ENCODE measurements around the gene RPL10.

The RPL10 gene

GRCh38 chrX:154401045-154401799 is 3.0 kb downstream of the RPL10 start:
- no peak for DNase-seq

- DNase-seq: no peak
Measured at GRCh38 chrX:154401918-154402621, 3.9 kb downstream of the RPL10 start.

DNA sequence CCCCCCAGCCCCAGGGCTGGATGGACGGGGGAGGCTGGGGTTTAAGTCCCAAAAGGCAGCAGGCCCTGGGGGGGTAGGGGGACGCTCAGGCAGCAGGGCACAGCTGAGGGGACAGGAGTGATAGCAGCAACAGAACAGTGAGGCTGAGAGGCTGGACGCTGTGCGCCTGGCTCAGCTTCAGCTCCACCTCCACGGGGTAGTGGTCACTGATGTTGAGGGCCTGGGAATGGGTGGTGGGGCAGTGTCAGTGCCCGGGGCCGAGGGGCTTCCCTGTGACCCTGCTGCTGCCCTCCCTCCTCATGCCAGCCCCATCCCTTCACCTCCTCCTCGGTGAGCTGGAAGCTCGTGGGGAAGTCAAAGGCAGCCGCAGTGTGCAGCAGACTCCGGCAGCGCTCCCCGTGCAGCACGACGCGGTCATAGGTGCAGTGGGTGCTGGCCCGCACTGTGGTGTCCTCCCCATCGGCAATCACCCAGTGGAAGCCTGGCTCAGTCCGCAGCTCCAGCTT is 4.5 kb downstream of the RPL10 start:
- no peak for DNase-seq

GRCh38 chrX:154403192-154403591 is 5.0 kb downstream of the RPL10 start:
- no peak for DNase-seq

GRCh38 chrX:154403858-154404257 is 5.7 kb downstream of the RPL10 start:
- no peak for DNase-seq

DNA sequence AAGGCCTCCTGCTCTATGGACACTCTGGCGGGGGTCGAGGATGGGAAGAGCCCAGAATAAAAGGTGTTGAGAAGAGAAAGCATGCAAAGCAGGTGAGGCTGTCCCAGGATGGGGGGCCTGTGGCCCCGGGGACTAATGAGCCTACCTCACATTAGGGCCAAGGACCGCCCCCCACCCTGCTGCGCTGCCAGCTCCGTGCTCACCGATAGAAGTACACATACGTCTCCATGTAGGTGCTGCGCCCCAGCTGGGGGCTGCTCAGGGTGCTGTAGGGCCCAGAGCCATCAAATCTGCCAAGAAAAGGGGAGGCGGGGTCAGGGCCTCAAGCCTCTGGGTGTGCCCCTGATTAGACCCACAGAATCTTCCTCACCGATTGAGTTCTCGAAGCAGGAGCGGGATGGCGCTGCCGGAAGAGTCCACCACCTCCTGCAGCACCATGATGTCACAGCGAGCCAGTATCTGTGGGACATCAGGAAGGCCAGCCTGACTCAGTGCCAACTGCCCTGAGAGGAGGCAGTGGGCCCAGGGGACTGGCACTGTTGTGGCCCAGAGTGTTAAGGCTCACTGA is 6.5 kb downstream of the RPL10 start:
- DNase-seq: no peak

DNA sequence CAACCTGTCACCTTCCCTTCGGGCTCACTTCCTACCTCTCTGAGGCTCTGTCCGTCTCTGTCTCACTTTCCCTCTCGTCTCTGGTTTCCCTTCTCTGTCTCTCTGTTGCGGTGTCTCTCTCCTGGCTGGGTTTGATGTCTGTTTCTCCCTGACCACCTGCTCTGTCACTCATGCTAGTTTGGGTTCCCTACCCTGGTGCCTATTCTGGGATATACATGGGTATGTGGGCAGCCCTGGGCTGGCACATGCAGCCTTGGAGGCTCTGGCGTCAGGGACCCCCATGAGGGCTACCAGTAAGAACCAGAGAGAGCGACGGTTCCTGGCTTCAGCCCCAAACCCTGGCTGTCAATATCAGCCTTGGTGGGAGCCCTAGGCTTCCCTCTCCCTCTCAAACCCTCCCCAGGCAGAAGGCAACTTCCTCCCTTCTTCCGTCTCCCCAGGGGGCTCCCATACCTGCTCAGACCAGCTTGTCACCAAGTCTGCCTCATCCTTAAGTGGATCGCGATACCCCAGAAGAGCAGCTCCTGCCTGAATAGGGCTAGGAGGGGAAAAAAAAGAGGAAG is 10.6 kb downstream of the RPL10 start:
- no peak for DNase-seq

- DNase-seq: no peak
Measured at GRCh38 chrX:154409222-154409871, 11.2 kb downstream of the RPL10 start, which contains the start of gene DNASE1L1. Gene DNASE1L1 (minus strand): TSS chrX:154409254. CDS start chrX:154405568, 3,686 bp downstream.

GRCh38 chrX:154411981-154412340 is 13.8 kb downstream of the RPL10 start:
- peak; percentile 37 for DNase-seq

GRCh38 chrX:154412468-154412867 is 14.3 kb downstream of the RPL10 start:
- DNase-seq: no peak

DNA sequence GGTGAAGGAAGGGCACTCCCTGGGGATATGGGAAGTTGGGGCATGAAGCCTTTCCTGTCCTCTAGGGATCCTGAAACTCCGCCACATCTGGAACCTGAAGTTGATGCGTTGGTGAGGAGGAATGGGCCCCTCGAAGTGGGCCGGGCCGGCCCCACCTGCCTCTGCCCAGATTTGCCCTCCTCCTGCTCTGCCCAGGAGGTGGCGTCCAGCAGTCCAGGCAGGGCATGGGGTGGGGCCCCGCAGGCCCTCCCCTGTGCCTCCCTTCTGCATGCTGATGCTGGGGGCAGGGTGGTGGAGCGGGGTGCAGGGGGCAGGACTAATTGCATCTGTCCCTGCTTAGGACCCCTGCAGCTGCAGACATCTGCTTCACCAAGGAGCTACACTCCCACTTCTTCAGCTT is 15.0 kb downstream of the RPL10 start:
- no peak for DNase-seq

GRCh38 chrX:154417157-154417556 is 19.0 kb downstream of the RPL10 start:
- DNase-seq: peak; percentile 39

DNA sequence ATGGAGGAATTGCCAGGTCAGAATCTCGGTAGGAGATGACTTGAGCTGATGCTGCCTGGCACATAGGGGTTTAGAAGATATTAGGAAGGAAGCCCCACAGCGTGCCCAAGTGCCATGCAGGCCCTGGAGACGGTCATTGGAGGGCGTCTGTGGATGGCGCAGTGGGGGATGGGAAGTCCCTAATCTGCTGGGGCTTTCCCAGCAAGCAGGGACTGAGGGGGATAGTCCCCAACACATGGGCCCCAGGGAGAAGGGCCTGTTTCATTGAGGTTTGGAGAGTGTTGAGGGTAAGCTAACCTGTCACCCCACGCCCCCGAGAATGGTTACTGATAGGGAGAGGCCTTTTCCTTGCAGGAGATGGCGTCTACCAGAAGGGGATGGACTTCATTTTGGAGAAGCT is 21.0 kb downstream of the RPL10 start:
- DNase-seq: no peak

DNA sequence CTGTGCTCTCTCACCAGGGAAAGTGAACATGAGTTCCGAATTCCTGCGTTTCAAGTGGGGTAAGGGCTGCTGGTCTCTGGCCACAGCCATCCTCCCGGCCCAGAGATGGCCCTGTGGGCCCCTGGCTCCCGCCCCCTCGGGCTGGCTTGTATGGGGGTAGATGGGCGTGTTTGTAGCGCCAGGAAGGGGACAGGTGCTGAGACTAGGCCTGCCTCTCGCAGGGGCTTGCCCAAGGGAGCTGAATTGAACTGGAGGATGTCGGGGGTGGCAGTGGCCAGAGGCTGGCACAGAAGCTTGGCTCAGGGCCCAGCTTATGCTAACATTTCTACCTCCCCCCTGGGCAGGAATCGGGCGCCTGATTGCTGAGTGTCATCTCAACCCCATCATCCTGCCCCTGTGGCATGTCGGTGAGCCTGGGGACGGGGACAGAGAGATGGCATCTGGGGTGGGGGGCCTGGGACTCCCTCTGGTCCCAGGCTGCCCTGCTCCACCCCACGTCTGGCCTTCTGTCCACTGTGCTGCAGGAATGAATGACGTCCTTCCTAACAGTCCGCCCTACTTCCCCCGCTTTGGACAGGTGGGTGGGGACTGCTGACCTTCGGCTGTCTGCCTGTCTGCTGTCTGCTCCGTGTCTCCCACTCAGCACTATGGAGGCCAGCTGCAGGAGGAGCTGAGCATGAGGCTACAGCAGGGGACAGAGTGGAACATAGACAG is 21.7 kb downstream of the RPL10 start:
- DNase-seq: peak; percentile 50

DNA sequence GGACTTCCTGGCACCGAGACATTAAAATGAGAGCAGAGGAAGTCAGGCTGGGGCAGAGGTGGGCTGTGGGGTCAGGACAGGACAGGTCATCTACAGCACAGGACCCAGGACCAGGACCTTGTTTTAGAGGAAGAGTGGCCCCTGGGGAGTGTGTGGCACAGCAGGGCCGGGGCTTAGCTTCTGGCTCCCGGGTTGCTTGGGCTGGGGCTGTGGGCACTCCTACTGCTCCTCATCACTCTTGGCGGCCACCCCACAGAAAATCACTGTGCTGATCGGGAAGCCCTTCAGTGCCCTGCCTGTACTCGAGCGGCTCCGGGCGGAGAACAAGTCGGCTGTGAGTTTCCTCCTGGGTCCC is 22.2 kb downstream of the RPL10 start:
- DNase-seq: no peak

- DNase-seq: no peak
Measured at GRCh38 chrX:154426916-154427770, 29.0 kb downstream of the RPL10 start.

GRCh38 chrX:154428176-154429171 is 30.3 kb downstream of the RPL10 start, which contains the start of gene ATP6AP1:
Gene ATP6AP1 (plus strand): TSS chrX:154428677. CDS start chrX:154428693, 16 bp downstream.
- DNase-seq: peak; percentile 65

DNA sequence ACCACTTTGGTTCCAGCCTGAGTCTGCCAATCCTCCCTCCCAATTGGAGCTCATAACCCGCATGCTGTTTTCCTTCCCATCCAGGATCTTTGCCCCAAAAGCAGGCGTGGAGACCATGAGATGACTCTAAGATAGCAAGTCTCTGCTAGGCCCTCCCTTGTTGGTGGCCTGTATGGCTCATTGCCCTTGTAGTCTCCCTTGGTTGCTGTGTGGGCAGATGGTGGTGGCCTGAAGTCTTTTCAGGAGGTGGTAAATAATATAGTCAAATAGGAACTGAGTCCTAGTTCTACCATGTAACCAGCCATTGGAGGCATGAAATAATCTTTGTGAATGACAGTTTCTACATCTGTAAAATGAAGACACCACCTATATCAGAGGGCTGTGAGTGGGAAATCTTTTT is 31.5 kb downstream of the RPL10 start:
- DNase-seq: no peak

GRCh38 chrX:154430479-154430878 is 32.3 kb downstream of the RPL10 start:
- no peak for DNase-seq

GRCh38 chrX:154430916-154431315 is 32.7 kb downstream of the RPL10 start:
- DNase-seq: no peak
